ENCODE data around the gene OGG1. TPM values are rescaled to one million over a fixed set of nuclear protein-coding genes. Genes with fewer than 3 reads are reported as not detected.

OGG1 gene
- total and polyA plus RNA-seq, 9 of the 15 experiments (the other 6 are each of a cell fraction or from before 2014, with no cell fraction given) = 6.6 to 33.0 (median 24.4) TPM

GRCh38 chr3:9704347-9705322 lies 45.1 kb upstream of the OGG1 start (continued):
- TF ChIP-seq ATF6 (CRISPR knock-in tag; IDR thresholded peaks at IDR 0.05) = peak; percentile 80; the same call in 1 of the 2 replicates
- TF ChIP-seq TOE1 (IDR thresholded peaks at IDR 0.05; ENCODE audit: borderline replicate concordance) = no peak
- peak; percentile 96 for TF ChIP-seq TOE1 (CRISPR knock-in tag; IDR thresholded peaks at IDR 0.05; ENCODE audit: borderline replicate concordance, low read depth)
- TF ChIP-seq SRSF1 (IDR thresholded peaks at IDR 0.05; ENCODE audit: low read depth, low read length) = no peak
- TF ChIP-seq USF1 (CRISPR knock-in tag; IDR thresholded peaks at IDR 0.05) = peak; percentile 35; the same call in 1 of the 2 replicates
- TF ChIP-seq HNRNPK (IDR thresholded peaks at IDR 0.05; ENCODE audit: low read depth, low read length, poor library complexity, severe bottlenecking) = no peak
- no peak for TF ChIP-seq RBM34 (IDR thresholded peaks at IDR 0.05; ENCODE audit: borderline replicate concordance, insufficient read depth, low read length)
- TF ChIP-seq ZNF224 (CRISPR knock-in tag; IDR thresholded peaks at IDR 0.05) = peak; percentile 89; the same call in 1 of the 2 replicates
- no peak for TF ChIP-seq MECOM (CRISPR knock-in tag; IDR thresholded peaks at IDR 0.05)
- TF ChIP-seq PTTG1 (tag; IDR thresholded peaks at IDR 0.05; ENCODE audit: low read depth) = no peak
- TF ChIP-seq MED1 (CRISPR knock-in tag; IDR thresholded peaks at IDR 0.05; ENCODE audit: borderline replicate concordance) = no peak
- TF ChIP-seq YY1 (IDR thresholded peaks at IDR 0.05; ENCODE audit: borderline replicate concordance in 1 of 3, control insufficient read depth in 1 of 3, extremely low read depth in 1 of 3, insufficient read depth in 3 of 3, insufficient read length in 1 of 3, insufficient replicate concordance in 2 of 3, low read depth in 1 of 3, low read length in 2 of 3) = peak in 1 of 3 experiments; percentile 37
- TF ChIP-seq ZNF274 (IDR thresholded peaks at IDR 0.05; ENCODE audit: borderline replicate concordance, low read depth, low read length) = no peak
- no peak for TF ChIP-seq LCOR (CRISPR knock-in tag; IDR thresholded peaks at IDR 0.05)
- no peak for TF ChIP-seq SRSF9 (IDR thresholded peaks at IDR 0.05; ENCODE audit: borderline replicate concordance, low read depth, low read length)
- TF ChIP-seq MYNN (IDR thresholded peaks at IDR 0.05) = no peak
- TF ChIP-seq MYNN (CRISPR knock-in tag; IDR thresholded peaks at IDR 0.05) = peak; percentile 88
- TF ChIP-seq JUNB (CRISPR knock-in tag; conservative IDR thresholded peaks at IDR 0.05) = no peak
- TF ChIP-seq HMBOX1 (IDR thresholded peaks at IDR 0.05) = no peak
- TF ChIP-seq HMG20B (CRISPR knock-in tag; IDR thresholded peaks at IDR 0.05) = no peak
- no peak for TF ChIP-seq ELF4 (CRISPR knock-in tag; IDR thresholded peaks at IDR 0.05)
- no peak for TF ChIP-seq NR4A1 (CRISPR knock-in tag; IDR thresholded peaks at IDR 0.05)
- TF ChIP-seq NR4A1 (tag; IDR thresholded peaks at IDR 0.05) = no peak
